ENCODE data around the gene NECTIN1.
"Not testable (repeated sequence)": the region's sequence is repeated elsewhere in the genome, so short reads cannot be mapped to it uniquely, and the experiment has no call there.

NECTIN1 gene

DNA sequence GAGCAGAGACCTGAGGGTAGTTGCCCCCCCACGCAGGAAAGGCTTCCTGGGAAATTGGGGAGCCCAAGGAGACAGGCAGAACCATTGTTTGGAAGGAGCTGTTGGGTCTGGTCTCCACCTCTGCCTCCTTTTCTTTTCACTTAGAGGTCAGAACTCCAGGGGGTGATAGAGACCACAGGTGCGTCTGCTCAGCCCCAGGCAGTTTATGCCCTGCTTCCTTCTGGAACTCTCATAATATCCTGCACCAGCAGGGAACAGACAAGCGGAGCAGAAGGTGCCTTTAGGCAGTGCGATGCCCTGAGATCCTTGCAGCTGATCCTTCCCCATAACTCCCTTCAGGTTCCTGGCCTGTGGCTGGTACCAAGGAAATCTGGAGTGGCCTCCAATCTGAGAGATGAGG lies 120.2 kb downstream of the NECTIN1 start:
- H3K4me3 ChIP-seq (replicated peaks; ENCODE audit: low read depth, low read length): no peak overlapping the region
- DNase-seq (ENCODE audit: low read depth): no peak
- TF ChIP-seq, protein P1, sequence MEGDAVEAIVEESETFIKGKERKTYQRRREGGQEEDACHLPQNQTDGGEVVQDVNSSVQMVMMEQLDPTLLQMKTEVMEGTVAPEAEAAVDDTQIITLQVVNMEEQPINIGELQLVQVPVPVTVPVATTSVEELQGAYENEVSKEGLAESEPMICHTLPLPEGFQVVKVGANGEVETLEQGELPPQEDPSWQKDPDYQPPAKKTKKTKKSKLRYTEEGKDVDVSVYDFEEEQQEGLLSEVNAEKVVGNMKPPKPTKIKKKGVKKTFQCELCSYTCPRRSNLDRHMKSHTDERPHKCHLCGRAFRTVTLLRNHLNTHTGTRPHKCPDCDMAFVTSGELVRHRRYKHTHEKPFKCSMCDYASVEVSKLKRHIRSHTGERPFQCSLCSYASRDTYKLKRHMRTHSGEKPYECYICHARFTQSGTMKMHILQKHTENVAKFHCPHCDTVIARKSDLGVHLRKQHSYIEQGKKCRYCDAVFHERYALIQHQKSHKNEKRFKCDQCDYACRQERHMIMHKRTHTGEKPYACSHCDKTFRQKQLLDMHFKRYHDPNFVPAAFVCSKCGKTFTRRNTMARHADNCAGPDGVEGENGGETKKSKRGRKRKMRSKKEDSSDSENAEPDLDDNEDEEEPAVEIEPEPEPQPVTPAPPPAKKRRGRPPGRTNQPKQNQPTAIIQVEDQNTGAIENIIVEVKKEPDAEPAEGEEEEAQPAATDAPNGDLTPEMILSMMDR (IDR thresholded peaks at IDR 0.05; ENCODE audit: low read length, missing control alignments): no peak

DNA sequence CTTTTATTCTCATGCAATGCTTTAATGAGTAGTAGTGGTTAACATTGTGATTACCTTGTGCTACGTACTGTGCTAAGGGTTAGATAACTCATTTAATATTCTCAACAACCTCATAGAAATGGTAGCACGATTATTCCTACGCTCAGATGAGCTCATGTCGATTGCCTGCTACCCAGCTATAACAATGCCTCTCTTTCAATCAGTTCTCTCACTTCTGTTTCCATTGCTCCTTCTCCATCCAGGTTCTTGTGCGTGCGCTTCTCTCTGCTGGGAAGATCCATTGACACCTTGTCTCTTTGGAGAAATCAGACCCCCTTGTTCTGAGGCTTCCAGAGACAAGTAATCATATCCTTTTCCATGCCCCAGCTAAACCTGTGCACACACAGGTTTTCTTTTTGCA lies 120.8 kb downstream of the NECTIN1 start:
- DNase-seq (ENCODE audit: low read depth): no peak
- TF ChIP-seq, protein P1 (IDR thresholded peaks at IDR 0.05; ENCODE audit: low read length, missing control alignments): no peak
- no peak overlapping the region for H3K4me3 ChIP-seq (replicated peaks; ENCODE audit: low read depth, low read length)

DNA sequence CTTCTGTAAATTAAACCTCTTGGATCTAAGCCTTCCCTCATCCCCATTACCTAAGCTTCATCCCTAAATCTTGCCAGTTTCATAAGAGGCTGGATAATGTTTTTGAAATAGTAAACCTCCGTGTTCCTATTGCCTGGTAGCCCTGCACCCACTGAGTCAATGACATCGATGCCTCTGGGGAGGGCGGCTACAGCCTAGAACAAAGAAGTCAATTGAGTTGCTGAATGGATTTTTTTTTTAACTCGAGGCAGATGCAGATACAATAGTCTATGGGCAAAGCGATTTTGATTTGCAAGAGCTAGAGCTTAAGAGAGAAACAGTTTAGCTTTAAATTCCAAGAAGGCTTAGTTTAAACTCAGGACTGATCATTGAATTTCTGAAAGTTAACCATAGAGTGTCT lies 121.3 kb downstream of the NECTIN1 start:
- DNase-seq (ENCODE audit: low read depth): no peak
- TF ChIP-seq, protein P1 (IDR thresholded peaks at IDR 0.05; ENCODE audit: low read length, missing control alignments): no peak
- H3K4me3 ChIP-seq (replicated peaks; ENCODE audit: low read depth, low read length): no peak overlapping the region

DNA sequence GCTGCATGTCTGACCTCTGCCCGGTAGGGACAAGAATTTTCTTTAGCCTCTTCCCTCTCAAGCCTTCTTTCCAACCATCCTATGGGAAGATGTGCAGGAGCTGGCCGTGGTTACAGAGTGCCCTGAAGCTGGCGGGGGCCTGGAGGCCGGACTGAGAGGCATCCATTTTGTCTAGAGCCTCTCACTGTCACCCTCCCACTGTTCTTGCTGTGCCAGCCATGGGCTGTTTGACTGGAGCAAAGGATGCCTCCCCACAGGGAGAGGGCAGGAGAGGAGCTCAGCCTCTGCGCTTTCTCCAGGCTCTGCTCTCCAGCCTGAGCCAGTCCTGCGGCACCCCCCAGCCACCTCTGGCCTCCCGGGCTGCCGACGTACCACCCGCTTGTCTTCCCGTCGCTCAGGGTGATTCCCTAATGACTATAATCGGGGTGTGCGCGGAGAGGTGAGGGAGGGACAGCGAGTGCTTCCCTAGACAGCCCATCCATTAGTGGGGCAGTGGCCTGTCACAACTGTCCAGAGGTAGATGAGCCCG lies 123.8 kb downstream of the NECTIN1 start:
- TF ChIP-seq, protein P1 (IDR thresholded peaks at IDR 0.05; ENCODE audit: low read length, missing control alignments): no peak
- H3K4me3 ChIP-seq (replicated peaks; ENCODE audit: low read depth, low read length): no peak overlapping the region
- DNase-seq (ENCODE audit: low read depth): no peak

DNA sequence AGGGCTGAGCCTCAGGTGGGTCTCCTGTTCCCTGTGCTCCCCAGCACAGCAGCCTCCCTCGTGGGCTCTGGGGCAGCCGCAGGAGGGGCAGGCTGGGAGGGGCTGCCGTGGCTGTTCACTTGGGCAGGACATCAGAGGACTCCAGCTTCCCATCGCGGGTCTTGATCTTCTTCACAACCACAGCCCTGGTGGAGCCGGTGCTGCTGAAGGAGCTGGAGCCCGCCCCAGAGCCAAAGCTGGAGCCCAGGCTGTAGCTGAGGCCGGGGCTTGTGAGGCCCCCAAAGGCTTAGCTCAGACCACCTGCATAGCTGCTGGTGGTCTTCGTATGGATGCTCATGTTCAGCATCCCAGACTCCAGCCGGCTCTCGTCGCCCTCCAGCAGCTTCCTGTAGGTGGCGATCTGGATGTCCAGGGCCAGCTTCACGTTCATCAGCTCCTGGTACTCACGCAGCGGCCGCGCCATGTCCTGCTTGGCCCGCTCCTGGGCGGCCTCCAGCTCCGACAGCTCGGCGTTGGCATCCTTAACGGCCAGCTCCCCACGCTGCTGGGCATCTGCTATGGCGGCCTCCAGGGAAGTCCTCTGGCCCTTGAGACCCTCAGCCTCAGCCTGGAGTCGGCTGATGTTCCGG lies 126.1 kb downstream of the NECTIN1 start:
- no peak overlapping the region for H3K4me3 ChIP-seq (replicated peaks; ENCODE audit: low read depth, low read length)
- DNase-seq (ENCODE audit: low read depth): no peak
- TF ChIP-seq, protein P1 (IDR thresholded peaks at IDR 0.05; ENCODE audit: low read length, missing control alignments): peak; percentile 5

DNA sequence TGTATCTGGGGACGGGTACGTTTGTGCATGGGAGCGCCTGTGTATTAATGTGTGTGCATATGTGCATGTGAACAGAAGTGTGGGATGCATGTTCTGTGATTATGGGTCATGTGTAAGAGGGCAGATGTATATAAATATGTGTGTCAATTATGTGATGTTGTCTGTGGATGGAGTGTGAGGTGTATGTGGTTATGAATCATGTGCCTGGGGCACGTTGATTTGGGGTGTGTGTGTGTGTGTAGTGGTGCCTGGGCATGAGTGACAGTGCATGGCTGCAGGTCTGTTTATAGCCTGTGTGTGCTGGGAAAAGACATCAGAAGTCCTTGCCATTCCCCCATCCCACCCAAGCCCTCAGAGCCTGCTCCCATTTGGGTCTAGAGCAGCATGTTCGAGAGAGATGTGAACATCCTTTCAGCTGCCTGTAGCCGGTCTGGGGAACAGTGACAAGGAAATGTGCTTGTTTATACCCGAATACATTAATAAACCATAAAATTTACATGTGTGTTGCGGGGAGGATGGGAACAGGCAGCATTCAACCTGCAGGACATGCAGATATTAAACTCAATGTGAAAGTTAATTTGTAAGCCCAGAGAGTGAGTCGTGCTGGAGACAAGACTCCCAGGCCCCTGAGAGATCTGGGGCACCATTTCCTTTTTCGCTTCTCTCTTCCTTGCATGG lies 129.0 kb downstream of the NECTIN1 start:
- DNase-seq (ENCODE audit: low read depth): no peak
- H3K4me3 ChIP-seq (replicated peaks; ENCODE audit: low read depth, low read length): no peak overlapping the region
- TF ChIP-seq, protein P1 (IDR thresholded peaks at IDR 0.05; ENCODE audit: low read length, missing control alignments): no peak

DNA sequence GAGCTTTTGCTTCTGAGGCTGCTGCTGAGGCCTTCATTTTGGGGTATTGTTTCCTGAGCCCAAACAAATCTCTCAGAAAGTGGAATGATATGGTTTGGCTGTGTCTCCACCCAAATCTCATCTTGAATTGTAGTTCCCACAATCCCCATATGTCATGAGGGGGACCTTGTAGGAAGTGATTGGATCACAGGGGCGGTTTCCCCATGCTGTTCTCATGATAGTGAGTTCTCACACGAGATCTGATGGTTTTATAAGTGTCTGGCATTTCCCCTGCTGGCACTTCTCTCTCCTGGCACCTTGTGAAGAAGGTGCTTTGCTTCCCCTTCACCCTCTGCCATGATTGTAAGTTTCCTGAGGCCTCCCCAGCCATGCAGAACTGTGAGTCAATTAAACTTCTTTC lies 133.1 kb downstream of the NECTIN1 start:
- not testable (repeated sequence) for H3K4me3 ChIP-seq (replicated peaks; ENCODE audit: low read depth, low read length); DNase-seq (ENCODE audit: low read depth)
